Calu3 (cell line): Measurements from ENCODE around the gene SCGN. TPM values are rescaled to one million over a fixed set of nuclear protein-coding genes. Genes with fewer than 3 reads are reported as not detected.

ENCODE experiments used
- BruUV-seq: library from RNA; stranded (reverse); fragments of 400-500 nt; replicated peaks from 2 replicates; lab custom pipeline; 2021; lab: Mats Ljungman, UMichigan
- CTCF ChIA-PET: fragments of 300-600 bp; sonication (Branson Sonifier 250); formaldehyde crosslinking; loops from one replicate; lab custom pipeline; 2022; ENCODE audit warnings: antibody characterized with exemption; lab: Charles Lee
- DNase-seq: peaks from one replicate; pipeline ENCODE4 v3.0.0; 2022
- H3K27ac Mint-ChIP-seq: one replicate; pipeline ENCODE4 v1.8.0; 2022; ENCODE audit warnings: mixed read lengths; ENCODE audit not compliant: unreplicated experiment
- H3K27me3 Mint-ChIP-seq: one replicate; pipeline ENCODE4 v1.8.0; 2022; ENCODE audit warnings: mixed read lengths; ENCODE audit not compliant: unreplicated experiment
- H3K36me3 Mint-ChIP-seq: one replicate; pipeline ENCODE4 v1.8.0; 2022; ENCODE audit warnings: mild to moderate bottlenecking, moderate library complexity, mixed read lengths; ENCODE audit not compliant: insufficient read depth, unreplicated experiment
- H3K4me1 Mint-ChIP-seq: one replicate; pipeline ENCODE4 v1.8.0; 2022; ENCODE audit warnings: mild to moderate bottlenecking, low read depth, mixed read lengths; ENCODE audit not compliant: unreplicated experiment
- H3K4me3 Mint-ChIP-seq: one replicate; pipeline ENCODE4 v1.8.0; 2022; ENCODE audit warnings: mild to moderate bottlenecking, low read depth, moderate library complexity, mixed read lengths; ENCODE audit not compliant: unreplicated experiment
- H3K9me3 Mint-ChIP-seq: one replicate; pipeline ENCODE4 v1.8.0; 2022; ENCODE audit warnings: low read depth, mixed read lengths; ENCODE audit not compliant: unreplicated experiment
- CTCF ChIP-seq: fragments of 200-600 bp; IDR thresholded peaks from one replicate; pipeline ENCODE4 v1.8.0; 2022; ENCODE audit warnings: antibody characterized with exemption; ENCODE audit not compliant: unreplicated experiment
- intact Hi-C: fragments of 100-400 bp; cut with micrococcal nuclease; formaldehyde crosslinking; loops from one replicate; pipeline ENCODE4 v1.10.0; 2022; ENCODE audit not compliant: unreplicated experiment
- total RNA-seq: library from RNA; stranded (reverse); gene quantifications from 2 replicates; pipeline ENCODE4 v1.2.3, GENCODE V29; 2022

SCGN gene
- total RNA-seq, 1 experiment from 2014 or later: 3.5 TPM

GRCh38 chr6:25665455-25665854, 13.4 kb downstream of the SCGN start:
- Mint-ChIP-seq H3K4me3 (no peak overlapping the region), H3K9me3 (no peaks in the 10 kb centered on the region), H3K36me3 (peaks cover 3% of the 10 kb centered on the region), H3K4me1 (peaks cover 20% of the 10 kb centered on the region), H3K27ac (no peak overlapping the region), H3K27me3 (no peaks in the 10 kb centered on the region)
- intact Hi-C loops: no loop called here
- no TSS peak for BruUV-seq
- CTCF ChIA-PET: no interaction called here
- no peak for TF ChIP-seq CTCF
- no peak for DNase-seq

DNA sequence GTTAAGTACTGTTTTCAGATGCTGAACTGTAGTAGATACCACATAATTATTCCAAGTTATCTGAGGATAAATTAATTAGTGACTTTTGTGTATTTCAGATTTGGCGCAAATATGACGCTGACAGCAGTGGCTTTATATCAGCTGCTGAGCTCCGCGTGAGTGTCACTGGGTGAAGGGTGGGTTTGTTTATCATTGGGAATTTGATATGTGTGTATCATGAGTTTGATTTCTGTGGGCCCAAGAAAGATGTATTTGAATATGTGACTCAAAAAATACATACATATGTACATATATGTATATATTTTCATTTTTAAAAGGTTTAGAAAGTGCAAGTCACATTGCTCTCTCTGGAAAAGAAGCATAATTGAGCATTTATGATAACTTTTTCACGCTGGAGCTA, 17.4 kb downstream of the SCGN start:
- no peaks in the 10 kb centered on the region for H3K27me3 Mint-ChIP-seq
- no peak overlapping the region for H3K27ac Mint-ChIP-seq
- no peak for DNase-seq
- intact Hi-C loops: no loop called here
- TF ChIP-seq CTCF: no peak
- CTCF ChIA-PET: interaction anchor here (0.5 to 2.4 kb wide), 2 partner anchors 24 to 49 kb away, joined by 3 to 46 read pairs; no protein-coding TSS in a partner anchor
- peaks cover 20% of the 10 kb centered on the region for H3K4me1 Mint-ChIP-seq
- BruUV-seq: no TSS peak
- H3K9me3 Mint-ChIP-seq: no peaks in the 10 kb centered on the region
- no peaks in the 10 kb centered on the region for H3K36me3 Mint-ChIP-seq
- H3K4me3 Mint-ChIP-seq: no peak overlapping the region

GRCh38 chr6:25670208-25670607, 18.2 kb downstream of the SCGN start:
- intact Hi-C loops: loop anchor here (5.0 kb wide), 1 partner anchor 47 kb away; no protein-coding TSS in a partner anchor
- CTCF ChIA-PET: interaction anchor here (2.4 kb wide), 1 partner anchor 48 kb away, joined by 46 read pairs; no protein-coding TSS in a partner anchor
- Mint-ChIP-seq H3K27me3 (no peaks in the 10 kb centered on the region), H3K36me3 (no peaks in the 10 kb centered on the region), H3K4me3 (no peak overlapping the region), H3K4me1 (peaks cover 20% of the 10 kb centered on the region), H3K9me3 (no peaks in the 10 kb centered on the region), H3K27ac (no peak overlapping the region)
- no peak for DNase-seq
- no TSS peak for BruUV-seq
- no peak for TF ChIP-seq CTCF

DNA sequence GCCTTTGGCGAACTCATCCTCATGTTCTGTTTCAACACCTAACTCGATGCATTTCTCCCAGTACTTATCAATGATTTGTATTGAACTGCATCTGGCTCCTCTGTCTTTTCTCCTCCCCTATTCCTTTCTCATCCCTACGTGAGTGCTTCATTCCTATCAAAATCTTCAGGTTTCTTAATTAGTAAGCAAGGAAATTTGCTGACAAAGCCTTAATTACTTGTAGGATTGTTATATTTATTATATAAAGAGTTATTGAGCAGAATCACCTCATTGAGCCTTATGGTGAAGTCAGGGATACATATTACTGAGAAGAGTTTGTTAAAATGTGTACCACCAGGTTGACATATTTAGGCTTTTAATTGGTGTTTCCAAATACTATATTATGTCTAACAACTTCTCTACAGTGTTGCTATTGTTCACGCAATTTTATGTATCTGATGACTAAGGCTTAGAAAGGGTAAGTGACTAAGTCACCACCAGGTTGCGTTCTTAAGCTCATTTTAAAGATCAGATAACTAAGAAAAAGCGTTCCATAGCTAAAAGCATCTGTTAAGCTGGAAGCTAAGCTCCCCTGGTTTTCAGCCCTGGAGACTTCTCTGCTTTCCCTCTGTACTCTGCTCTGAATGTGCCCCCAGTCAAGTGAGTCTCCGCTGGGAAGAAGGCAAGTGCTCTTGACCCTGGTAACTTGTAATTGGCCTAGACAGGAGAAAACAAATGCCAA, 18.9 kb downstream of the SCGN start:
- no peaks in the 10 kb centered on the region for H3K9me3 Mint-ChIP-seq
- DNase-seq: no peak
- no peak for TF ChIP-seq CTCF
- BruUV-seq: no TSS peak
- intact Hi-C loops: loop anchor here (5.0 kb wide), 1 partner anchor 46 kb away; no protein-coding TSS in a partner anchor
- H3K36me3 Mint-ChIP-seq: no peaks in the 10 kb centered on the region
- H3K27ac Mint-ChIP-seq: no peak overlapping the region
- no peak overlapping the region for H3K4me3 Mint-ChIP-seq
- no peaks in the 10 kb centered on the region for H3K27me3 Mint-ChIP-seq
- CTCF ChIA-PET: interaction anchor here (0.6 to 2.4 kb wide), 13 partner anchors 10 to 390 kb away, joined by 3 to 46 read pairs (median 5); no protein-coding TSS in a partner anchor
- peaks cover 20% of the 10 kb centered on the region for H3K4me1 Mint-ChIP-seq
